HG03103 (cell line): ENCODE data around the gene DPM3.
"Not testable (repeated sequence)": the region's sequence is repeated elsewhere in the genome, so short reads cannot be mapped to it uniquely, and the experiment has no call there.

Experiments
- ATAC-seq: cut with Tn5 transposase; IDR thresholded peaks from one replicate; pipeline ENCODE4 v1.9.1; 2021; ENCODE audit warnings: low read depth; ENCODE audit not compliant: unreplicated experiment

Gene DPM3

DNA sequence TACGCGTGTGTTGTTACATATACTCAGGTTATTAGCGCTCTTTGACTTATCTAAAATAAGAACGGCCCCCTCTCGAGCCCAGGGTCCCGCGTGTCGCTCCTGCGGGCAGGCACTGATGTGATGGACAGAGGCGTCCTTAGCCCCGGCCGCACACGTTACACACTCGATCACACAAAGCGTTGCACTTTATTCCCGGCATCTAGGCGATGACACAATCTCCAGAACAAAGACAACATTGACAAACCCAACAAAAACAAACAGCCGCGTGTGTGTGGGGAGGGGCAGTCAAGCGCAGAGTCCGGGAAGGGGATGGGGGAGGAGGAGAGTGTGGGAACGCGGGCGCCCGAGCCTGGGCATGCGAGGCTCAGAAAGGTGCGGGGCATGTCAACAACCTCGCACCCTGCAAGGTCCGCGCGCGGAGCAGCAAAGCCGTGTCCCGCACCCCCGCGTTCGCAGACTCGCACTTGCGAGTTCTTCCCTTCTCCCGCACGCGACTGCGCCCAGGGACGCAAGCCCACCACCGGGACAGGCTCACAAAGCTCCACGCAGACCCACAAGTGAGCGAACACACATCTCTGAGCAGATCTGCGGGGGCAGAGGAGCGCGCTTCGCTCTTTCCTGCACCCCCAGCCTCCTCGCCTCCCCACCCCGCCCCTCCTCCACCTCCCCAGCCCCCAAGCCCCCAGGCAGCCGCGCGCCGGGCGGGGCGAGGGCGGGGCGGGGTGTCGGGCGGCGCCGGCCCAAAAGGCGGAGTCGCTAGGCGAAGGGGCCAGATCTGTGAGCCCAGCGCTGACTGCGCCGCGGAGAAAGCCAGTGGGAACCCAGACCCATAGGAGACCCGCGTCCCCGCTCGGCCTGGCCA, 13.0 kb downstream of the DPM3 start, which contains the start of gene EFNA1:
EFNA1 (plus strand) TSS at position 772 of the 862 bp plus-strand sequence. CDS start 102 bp downstream, outside the sequence.
- ATAC-seq, result no peak

DNA sequence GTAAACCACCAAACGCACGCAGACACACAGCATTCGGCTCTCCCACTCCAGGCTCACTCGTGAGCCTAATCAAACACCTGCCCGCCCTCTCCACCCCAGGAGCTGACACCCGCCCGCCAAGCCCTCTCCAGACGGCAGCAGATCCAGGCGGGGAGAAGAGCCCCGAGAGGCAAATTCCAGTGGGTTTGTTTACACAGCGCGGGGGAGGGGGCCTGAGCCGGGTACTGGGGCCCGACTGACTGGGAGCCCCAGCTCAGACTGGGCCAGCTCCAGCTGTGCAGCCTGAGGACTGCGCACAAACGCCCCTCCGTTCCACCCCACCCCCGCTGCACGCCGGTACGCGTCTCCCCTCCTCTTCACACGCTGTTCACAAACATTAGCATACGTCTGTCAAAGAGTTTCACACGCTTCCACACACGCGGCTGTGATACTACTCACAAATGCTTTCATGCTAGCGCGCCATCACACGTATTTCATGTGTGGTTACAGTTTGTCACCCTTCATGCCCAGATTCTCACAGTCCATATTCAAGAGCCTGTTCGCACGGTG, 13.7 kb downstream of the DPM3 start:
- no peak for ATAC-seq

DNA sequence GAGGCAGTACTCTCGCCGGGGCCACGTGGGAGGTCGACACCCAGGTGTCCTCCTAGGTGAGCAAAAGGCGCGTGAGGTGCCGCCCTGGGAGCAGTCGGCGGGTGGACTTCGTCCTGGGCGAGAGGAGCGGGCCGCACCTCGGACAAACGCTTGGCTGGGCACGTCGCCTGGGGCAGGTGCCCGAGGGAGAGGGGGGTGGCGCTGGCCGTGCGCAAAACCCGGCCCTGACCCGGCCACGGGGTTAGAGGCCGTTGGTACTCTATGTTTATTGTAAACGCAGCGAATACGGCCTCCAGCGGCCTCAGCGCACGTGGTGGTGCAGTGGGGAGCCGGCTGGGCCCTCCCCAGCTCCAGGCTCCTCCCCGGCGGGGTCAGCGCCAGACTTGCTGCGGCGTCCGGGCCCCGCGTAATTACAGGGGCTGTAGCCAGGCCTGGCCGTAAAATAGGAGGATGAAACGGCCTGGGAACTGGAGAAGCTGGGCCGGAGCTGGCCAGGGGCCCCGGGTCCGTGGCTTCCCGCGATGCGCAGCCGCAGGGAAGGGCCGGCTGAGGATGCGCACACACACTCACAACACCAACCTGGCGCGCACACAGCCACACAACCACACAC, 14.3 kb downstream of the DPM3 start:
- ATAC-seq, result no peak

DNA sequence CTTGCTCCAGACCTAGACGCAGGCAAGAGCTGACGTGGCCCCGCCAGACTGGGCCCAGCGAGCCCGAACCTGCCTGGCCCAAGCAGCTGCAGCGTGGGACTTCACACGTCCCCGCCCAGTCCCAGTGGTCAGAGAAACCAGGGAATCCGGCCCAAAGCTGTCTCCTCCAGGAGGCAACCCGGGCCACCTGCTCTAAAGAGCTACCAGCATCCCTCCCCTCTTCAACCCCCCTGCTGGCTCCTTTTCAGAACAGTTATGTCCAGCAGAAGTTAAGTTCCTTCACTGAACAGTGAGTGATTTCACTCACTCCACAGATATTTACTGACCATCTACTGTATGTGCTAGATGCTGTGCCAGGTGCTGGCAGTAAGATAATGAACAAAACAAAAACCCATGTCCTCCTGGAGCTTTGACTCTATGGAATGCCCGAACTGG, 14.8 kb downstream of the DPM3 start:
- ATAC-seq, result no peak

DNA sequence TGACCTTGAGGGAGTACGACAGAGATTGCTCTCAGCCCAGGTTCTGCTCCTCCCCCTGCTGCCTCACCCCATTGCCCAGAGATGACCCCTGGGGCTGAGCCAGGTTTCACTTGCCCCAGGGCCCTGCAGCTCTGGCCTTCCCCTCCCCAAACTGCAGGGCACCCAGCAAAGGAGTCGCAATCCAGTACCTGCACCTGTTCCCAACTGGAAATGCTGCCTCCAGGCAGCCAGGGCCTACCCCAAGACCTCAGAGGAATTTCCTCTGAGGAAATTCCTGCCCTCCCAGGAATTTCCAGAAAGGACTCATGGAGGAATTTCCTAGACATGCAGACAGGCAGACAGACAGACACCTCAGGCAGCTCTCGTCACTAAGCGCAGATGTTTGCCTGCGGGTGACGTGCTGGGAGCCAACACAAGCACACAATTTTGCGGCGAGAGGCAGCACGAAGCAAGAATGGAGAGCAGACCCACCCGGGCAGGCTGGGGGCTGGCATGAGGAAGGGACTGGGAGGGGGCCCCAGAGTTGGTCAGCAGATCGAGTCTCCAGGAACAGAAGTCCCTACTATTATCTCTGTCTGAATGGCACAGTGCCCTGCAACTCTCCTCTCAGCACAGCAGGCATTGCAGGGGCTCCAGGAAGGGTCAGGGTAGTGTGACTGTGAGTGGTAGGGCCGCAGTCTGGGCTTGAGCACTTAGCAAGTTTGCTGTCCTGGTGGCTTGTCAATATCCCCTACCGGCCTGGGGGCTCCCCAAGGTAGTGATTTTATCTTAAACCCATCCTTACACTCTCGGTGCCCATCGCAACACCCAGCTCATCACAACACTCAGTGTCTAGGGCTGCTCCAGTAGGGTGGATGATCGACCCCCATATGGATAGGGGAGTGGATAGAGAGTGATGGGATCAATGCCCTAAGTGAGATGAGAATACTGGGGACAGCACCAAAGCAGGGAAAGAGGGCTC, 15.5 kb downstream of the DPM3 start:
- ATAC-seq, result no peak

DNA sequence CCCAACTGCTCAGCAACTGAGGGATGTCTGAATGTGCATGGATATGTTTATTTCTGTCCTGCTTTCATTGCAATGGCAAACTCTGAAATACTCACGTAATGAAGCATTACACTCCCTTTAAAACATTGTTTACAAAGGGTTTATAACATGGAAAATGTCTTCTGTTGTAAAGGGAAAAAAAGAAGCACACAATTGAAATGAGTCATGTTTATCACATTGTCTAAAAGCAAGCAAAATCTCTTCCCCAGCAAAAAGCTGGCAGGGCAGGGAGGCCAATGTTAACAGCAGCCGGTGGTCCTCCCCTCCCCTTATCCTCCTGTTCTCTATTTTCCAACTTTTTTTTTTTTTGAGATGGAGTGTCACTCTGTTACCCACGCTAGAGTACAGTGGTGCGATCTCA, 16.5 kb downstream of the DPM3 start:
- no peak for ATAC-seq

DNA sequence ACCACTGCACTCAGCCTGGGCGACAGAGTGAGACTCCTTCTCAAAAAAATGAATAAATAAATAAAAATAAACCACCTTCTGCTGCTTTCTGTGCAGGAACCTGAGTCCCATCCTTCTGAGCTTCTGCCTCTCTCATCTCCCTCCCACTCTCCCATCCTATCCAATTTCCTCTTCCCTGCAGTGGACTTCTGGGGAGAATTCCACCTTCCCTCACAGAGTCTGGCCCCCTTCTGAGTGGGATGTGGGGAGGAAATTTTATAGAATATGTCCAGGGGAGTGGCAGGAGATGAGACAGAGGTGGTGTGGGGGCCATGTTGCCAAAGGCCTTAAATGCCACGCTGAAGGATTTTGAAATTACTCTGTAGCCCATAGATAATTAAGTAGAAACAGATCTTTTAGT, 18.0 kb downstream of the DPM3 start:
- no peak for ATAC-seq

DNA sequence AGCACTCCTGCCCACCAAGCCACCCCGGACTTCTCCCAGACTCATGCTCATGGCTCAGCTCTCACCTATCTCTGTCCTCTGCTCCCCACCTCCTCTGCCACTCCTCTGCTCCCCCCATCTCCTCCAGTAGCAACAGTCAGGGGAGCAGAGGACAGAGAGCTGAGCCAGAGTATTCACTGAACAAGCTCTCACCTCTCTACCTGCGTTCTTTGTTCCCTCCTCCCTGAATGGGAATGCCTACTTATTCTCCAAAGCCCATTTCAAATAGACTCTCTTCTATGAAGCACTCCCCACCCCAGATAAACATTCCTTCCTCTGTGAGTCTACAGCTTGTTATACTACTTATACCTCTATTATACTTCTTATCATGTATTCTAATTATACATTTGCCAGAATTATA, 19.1 kb downstream of the DPM3 start:
- no peak for ATAC-seq

DNA sequence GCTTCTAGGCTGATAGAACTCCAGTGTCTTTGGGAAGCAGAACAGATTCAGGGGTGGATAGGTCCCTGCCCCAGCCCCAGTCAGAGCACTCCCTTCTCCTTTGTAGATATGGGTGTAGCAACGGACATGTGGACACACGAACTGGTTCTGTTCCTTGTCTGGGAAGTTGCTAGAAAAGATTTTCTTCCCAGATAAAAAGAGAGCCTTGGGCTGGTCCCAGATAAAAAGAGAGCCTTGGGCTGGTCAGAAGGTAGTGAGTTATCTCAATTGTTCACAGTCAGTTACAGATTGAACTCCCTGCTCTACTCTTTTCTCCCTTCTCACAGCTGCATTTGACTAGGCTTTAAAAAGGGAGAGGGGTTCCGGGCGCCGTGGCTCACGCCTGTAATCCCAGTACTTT, 20.1 kb downstream of the DPM3 start:
- ATAC-seq, result no peak

DNA sequence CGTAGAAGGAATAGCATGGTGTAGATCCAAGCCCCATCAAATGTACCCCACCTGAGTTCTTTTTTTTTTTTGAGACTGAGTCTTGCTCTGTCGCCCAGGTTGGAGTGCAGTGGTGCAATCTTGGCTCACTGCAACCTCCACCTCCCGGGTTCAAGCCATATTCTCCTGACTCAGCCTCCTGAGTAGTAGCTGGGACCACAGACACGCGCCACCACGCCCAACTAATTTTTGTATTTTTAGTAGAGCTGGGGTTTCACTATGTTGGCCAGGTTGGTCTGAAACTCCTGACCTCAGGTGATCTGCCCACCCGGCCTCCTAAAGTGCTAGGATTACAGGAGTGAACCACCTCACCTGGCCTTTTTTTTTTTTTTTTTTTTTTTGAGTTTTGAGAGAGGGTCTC, 22.2 kb downstream of the DPM3 start:
- ATAC-seq, result not testable (repeated sequence)

DNA sequence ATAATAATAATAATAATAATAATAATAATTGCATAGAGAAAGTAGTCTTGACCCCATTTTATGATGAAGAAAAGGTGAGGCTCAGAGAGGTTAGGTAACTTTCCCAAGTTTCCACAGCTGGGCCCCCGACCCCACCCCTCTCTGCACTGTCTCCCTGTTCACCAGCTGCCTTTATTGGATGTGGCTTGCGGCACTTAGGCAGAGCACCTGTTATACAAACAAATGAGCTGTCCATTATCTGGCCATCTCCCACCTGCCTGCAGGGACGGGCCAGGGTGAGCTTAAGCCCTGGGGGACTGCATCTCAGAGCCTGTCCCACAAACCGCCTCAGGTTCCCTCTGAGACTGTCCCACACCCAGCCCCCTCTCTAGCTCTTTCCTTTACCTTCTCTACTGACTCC, 22.7 kb downstream of the DPM3 start:
- no peak for ATAC-seq

DNA sequence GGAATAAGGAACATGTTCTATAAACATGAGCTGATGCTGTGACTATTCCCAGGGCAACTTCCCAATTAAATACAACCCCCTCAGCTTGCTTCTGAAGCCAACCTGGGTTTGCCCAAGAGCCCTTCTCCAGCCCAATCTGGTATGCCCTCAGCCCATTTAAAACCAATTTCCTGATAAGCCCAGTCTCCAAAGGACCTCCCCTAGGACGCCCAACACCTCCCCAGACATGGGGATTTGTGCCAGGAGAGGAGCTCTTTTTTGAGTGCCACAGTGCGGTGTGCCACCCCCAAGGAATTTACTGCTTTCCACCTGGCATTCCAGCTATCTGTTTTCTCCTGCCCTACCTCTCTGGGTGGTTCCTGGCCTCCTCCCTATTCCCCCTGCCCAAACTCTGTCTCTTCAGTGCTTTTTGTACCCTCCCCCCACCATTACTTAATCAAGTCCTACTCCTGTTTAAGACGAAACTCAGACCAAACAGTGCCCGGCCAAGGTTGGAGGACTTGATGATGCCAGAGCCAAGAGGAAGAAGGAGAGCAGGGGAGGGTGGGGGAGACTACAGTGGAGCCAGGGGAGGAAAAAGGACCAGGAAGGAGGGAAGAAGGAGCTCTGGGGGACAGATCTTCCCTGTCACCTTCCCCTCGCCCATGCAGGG, 24.1 kb downstream of the DPM3 start:
- no peak for ATAC-seq

DNA sequence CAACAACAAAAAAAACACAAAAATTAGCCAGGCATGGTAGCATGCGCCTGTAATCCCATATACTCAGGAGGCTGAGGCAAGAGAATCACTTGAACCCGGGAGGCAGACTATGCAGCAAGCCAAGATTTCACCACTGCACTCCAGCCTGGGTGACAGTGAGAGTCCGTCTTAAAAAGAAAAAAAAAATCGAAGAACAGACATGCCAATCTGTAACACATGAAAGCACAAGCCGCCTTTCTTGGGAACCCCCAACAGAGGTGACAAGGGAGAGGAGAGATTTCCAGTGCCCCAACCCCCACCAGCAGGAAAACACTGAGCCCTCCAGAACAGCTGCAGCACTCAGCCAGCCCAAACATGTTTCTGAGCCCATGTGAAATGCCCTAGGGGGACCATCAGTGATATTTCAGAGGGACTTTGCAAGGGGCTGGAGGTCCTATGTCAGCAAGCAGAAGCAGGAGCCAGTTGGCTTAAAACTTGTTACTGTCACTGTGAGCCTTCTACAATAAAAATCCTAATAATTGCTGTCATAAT, 26.8 kb downstream of the DPM3 start:
- ATAC-seq, result no peak

DNA sequence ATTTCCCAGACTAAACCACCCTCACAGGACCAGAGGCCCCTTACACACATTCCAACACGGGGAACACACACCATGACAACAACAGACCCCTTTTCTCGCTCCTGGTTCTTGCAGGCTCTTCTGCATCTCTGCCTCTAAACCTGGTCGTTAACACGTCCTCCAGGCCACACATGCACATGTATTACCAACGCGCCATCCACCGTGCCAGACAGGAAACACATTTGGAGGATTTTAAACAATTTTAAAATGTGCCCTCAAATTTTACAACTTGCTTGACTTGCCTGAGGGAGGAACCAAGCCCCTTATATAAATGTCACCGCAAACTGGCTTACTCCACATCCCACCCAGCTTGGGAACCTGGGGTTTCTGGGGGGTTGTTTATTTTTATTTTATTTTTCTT, 29.5 kb downstream of the DPM3 start:
- ATAC-seq, result no peak

DNA sequence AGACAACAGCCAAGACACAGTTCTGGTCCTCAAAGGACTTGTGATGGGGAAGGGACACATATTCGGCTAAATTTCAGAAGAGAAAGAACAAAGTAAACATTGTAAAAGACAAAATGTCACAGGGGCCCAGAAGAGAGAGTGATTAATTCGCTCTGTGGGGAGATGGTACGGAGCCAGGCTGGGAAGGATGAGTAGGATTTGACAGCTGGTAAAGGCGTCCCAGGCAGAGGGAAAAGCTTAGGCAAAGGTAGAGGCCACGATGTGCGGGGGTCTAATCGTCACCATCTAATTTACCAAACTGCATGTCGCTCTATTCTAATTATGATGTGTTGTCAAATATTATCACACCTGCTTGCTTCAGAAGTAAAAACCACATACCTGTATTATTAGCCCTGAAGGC, 29.9 kb downstream of the DPM3 start:
- no peak for ATAC-seq

DNA sequence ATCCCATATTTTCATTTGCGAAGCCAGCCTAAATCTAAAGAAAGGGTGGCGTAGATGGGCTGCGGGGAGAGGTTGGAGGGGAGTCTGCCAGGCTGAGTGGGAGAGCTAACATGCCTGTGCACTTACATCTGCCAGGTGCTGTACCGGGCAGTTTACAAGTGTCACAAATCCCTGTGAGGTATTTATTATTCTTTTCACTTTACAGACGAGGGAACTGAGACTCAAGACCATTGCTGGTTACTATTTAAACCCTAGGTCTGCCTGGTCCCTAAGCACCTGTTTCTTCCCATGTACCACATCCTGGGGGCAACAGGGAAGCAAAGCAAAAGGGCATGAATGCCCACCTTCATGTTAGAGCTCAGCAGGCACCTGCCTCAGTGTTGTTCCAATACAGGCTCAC, 32.0 kb downstream of the DPM3 start:
- ATAC-seq, result no peak

DNA sequence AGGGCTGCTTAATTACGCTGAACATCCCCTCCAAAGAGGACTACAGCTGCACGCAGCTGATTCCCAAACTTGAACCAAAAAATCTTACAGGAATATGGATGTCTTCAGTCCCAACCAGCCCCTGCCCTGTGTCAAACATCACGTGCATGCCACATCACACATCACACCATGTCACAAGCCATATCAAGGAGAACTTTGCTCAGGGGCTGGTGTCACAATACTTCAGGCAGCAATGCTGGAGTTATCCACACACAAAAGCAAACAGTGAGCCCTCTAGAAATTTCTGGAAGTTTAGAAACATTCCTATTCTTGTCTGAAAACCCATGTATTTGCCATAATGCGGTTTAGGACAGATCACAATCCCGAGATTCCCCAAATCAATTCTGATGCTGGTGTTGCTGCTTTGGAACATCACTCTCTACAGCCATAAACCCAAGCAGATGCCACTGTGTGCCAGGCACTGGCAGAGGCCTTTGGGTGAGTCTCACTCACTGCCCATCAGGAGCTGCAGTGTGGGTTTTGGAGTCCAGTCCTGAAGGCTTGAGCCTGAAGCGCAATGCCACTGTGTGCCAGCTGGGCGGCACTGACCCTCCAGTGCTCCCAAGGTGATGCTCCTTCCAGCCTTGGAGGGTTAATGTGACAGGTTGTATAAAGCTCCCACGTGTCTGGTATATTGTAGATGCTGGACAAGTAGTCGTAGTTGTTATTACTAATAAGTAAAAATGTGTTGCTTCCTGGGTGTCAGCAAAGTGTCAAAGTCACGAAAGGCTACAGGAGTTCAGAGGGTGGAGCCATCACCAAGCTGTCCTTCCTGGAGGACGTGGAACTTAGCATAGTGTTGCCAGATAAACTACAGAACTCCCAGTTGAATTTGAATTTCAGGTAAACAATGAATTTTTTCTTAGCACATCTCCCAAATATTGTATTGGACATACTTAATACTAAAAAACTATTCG, 32.7 kb downstream of the DPM3 start:
- no peak for ATAC-seq

DNA sequence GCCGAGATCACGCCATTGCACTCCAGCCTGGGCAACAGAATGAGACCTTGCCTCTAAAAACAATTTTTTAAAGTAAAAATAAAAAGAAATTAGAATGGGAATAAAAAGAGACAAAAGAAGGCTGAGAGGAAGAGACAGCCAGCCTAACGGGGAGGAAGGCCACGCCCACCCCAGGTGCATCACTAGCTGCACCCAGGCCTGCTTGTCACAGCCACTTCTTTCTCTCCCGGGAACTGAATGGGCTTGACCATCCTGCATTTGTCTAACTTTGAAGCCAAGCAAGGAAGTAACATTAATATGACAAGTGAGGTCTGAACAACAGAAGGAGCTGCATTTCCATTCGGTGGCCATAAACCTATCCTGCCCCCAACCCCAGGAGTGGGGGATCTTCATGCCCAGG, 33.5 kb downstream of the DPM3 start:
- no peak for ATAC-seq

DNA sequence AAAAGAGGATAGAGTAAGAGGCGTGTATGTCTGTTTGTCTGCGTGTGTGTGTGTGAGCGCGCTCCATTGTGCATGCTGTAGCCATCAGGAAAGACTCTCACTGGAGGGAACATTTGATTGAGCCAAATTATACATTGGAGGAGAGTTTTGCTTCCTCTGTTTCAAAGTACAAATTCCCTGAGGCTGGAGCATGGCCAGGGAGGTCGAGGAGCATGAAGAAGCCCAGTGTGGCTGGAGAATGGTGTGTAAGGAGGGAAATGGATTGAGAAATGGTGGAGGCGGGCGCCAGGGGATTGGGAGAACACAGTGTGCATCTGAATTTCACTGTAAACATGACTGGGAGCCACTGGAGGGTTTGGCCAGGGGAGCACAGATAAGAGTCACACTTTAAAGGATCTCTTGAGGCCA, 34.7 kb downstream of the DPM3 start:
- ATAC-seq, result no peak
